Thyroid gland (tissue), 4 donors: Measurements from ENCODE around the gene TFB1M.

Experiments used
- POLR2A ChIP-seq, 2 donors: fragments of 450-650 bp; IDR thresholded peaks; one replicate each; pipeline ENCODE4 v1.6.1; 2017; ENCODE audit warnings: antibody characterized with exemption in 2 of 2, mild to moderate bottlenecking in 2 of 2, moderate library complexity in 1 of 2
- TF ChIP-seq, protein P1 (sequence below), 6 experiments: fragments of 200-600 bp in 3 of 6; fragments of 450-650 bp in 3 of 6; sonication (generic) in 3 of 6; IDR thresholded peaks; one replicate each; pipeline ENCODE4 v1.5.1; 2016 to 2019; ENCODE audit warnings: antibody characterized with exemption in 6 of 6, mild to moderate bottlenecking in 2 of 6, inconsistent platforms in 1 of 6, moderate library complexity in 1 of 6

DNA sequence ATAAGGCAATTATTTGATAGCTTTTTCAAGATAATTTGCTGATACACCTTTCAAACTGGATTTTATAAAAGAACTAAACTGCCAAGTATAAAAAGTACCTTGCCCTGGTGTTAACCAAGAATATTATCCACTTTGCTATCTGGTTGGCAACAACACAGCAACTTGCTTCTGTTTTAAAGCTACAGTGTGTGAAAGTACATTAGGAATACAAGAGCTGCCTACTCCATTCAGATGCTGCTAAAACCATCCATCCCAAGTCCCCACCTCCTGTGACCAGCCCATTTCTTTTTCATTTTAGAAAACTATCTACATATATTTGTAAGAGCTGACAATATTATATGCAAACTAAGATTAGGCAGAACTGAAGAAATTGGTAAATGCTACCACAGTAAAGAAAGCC, 37.6 kb downstream of the TFB1M start:
- TF ChIP-seq, protein P1, sequence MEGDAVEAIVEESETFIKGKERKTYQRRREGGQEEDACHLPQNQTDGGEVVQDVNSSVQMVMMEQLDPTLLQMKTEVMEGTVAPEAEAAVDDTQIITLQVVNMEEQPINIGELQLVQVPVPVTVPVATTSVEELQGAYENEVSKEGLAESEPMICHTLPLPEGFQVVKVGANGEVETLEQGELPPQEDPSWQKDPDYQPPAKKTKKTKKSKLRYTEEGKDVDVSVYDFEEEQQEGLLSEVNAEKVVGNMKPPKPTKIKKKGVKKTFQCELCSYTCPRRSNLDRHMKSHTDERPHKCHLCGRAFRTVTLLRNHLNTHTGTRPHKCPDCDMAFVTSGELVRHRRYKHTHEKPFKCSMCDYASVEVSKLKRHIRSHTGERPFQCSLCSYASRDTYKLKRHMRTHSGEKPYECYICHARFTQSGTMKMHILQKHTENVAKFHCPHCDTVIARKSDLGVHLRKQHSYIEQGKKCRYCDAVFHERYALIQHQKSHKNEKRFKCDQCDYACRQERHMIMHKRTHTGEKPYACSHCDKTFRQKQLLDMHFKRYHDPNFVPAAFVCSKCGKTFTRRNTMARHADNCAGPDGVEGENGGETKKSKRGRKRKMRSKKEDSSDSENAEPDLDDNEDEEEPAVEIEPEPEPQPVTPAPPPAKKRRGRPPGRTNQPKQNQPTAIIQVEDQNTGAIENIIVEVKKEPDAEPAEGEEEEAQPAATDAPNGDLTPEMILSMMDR (IDR thresholded peaks at IDR 0.05): no peak
- TF ChIP-seq POLR2A (IDR thresholded peaks at IDR 0.05): no peak
